ENCODE data around the gene CLCN4.

GRCh38 chrX:10233173-10233572 lies 76.4 kb downstream of the CLCN4 start:
- TF ChIP-seq, protein P1, sequence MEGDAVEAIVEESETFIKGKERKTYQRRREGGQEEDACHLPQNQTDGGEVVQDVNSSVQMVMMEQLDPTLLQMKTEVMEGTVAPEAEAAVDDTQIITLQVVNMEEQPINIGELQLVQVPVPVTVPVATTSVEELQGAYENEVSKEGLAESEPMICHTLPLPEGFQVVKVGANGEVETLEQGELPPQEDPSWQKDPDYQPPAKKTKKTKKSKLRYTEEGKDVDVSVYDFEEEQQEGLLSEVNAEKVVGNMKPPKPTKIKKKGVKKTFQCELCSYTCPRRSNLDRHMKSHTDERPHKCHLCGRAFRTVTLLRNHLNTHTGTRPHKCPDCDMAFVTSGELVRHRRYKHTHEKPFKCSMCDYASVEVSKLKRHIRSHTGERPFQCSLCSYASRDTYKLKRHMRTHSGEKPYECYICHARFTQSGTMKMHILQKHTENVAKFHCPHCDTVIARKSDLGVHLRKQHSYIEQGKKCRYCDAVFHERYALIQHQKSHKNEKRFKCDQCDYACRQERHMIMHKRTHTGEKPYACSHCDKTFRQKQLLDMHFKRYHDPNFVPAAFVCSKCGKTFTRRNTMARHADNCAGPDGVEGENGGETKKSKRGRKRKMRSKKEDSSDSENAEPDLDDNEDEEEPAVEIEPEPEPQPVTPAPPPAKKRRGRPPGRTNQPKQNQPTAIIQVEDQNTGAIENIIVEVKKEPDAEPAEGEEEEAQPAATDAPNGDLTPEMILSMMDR (IDR thresholded peaks at IDR 0.05; ENCODE audit: control extremely low read depth in 1 of 3, insufficient read depth in 1 of 3, low read depth in 1 of 3, low read length in 3 of 3), result no peak
- no peak for TF ChIP-seq ZNF274 (IDR thresholded peaks at IDR 0.05; ENCODE audit: borderline replicate concordance, extremely low read depth, low read length)
- TF ChIP-seq EZH2 (IDR thresholded peaks at IDR 0.05; ENCODE audit: low read depth, low read length, severe bottlenecking), result no peak
- no peak for TF ChIP-seq SUZ12 (IDR thresholded peaks at IDR 0.05; ENCODE audit: low read length)
